NCI-H82 treated with DMSO at 0.1 percent for 48 hours (cell line): ENCODE results near the gene ARHGAP10.
A peak's percentile ranks its signal among the peaks of the same experiment; 100 is the strongest.

ENCODE experiments used
- DNase-seq: peaks from one replicate; lab custom pipeline; 2025; ENCODE audit not compliant: unreplicated experiment; lab: John Stamatoyannopoulos, UW

ARHGAP10 gene

DNA sequence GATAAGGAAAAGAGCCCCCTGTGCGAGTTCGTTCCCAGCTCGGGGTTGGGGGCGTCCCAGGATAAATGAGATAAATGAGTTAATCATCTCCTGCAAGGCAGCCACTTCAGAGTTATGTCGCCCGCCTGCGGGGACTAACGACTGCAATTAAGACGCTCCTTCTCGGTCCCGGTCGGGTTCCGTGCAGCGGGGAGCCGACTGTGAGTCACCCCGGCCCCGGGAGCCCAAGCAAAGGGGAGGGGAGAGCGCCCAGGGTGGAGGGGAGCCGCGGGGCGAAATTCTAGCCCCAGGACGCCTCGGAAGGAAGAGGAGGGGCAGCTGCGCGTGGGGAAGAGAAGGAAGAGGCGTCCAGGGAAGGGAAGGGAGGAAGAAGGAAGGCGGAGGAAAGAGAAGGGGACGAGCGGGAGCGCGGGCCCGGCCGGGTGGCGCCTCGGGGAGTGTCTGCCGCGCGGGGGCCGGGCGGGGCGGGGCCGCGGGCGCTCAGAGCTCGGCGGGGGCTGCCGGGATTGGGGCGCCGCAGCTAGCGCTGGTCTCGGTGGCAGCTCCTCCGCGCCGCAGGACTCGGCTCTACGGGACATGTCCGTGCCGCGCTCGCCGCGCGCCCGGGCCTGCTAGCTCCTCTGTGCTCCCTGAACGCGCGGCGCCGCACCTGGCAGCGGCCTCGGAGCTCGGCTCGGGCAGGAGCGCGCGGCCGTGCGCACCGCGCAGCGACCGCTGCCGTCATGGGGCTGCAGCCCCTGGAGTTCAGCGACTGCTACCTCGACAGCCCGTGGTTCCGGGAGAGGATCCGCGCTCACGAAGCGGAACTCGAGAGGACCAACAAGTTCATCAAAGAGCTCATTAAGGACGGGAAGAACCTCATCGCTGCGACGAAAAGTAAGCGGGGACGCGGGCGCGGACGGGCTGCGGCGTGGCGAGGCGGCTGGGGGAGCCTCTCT is at the start of gene ARHGAP10:
ARHGAP10 (plus strand) TSS at position 509 of the 938 bp plus-strand sequence; CDS start at position 723, 214 bp downstream.
- peak; percentile 14 for DNase-seq

DNA sequence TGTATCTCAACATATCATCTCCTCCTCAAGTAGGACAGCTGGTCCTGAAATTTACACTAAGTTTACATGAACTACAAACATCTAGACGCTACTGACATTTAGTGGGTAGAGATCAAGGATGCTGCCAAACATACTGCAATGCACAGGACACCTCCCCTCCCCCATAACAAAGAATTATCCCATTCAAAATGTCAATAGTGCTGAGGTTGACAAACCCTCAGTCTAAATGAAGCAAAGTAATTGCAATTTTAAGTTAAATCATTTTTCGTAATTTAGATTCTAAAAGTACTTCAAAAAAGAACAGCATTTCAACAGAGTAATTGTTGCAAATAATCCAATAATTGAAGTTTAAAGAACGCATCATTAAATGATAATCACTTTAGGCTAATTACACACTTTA is 49.1 kb upstream of the ARHGAP10 start:
- no peak for DNase-seq

GRCh38 chr4:147683188-147683591 is 48.7 kb upstream of the ARHGAP10 start:
- peak; percentile 1 for DNase-seq

GRCh38 chr4:147683717-147684700 is 47.9 kb upstream of the ARHGAP10 start, which contains the start of gene PRMT9:
Gene PRMT9 (minus strand): TSS chr4:147684163. CDS start chr4:147683987, 176 bp downstream.
- peak; percentile 41 for DNase-seq

DNA sequence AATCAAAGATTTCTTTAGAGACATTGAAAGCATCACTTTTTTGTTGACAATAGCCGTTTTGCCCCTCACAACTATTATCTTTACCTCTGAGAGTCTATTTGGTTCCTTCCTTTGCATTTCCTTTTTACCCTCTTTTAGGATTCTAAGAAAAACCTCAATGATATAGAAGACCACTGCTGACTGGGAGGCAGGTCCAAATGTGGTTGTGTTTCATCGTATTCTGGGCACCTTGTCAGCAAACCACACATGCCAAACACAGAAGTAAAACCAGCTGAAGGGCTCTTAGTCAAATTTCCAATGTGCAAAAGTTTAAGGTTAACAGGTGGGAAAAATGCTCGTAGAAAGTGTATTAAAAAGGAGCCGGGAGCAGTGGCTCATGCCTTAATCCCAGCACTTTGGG is 42.8 kb upstream of the ARHGAP10 start:
- DNase-seq, result no peak

- DNase-seq, result no peak
Observed at GRCh38 chr4:147691820-147692219, 40.1 kb upstream of the ARHGAP10 start.

DNA sequence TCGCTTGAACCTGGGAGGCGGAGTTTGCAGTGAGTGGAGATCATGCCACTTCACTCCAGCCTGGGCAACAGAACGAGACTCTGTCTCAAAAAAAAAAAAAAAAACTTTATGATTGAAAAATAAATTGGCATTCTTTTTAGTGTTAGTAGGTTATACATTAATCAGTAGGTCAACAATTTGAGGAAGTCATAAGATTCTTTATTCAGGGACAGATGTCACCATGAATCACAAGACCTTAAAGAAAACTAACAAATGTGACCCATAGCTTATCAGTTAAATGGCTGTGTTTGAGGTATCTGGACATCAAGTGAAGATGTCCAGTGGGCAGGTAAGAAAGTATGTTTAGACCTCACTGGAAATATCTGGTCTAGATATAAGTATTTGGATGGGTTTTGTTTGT is 38.7 kb upstream of the ARHGAP10 start:
- DNase-seq, result no peak

GRCh38 chr4:147696866-147697265 is 35.0 kb upstream of the ARHGAP10 start:
- DNase-seq, result no peak

GRCh38 chr4:147704846-147705245 is 27.0 kb upstream of the ARHGAP10 start:
- DNase-seq, result no peak

- peak; percentile 9 for DNase-seq
Observed at GRCh38 chr4:147707892-147708672, 23.8 kb upstream of the ARHGAP10 start.

GRCh38 chr4:147709999-147710398 is 21.9 kb upstream of the ARHGAP10 start:
- no peak for DNase-seq

DNA sequence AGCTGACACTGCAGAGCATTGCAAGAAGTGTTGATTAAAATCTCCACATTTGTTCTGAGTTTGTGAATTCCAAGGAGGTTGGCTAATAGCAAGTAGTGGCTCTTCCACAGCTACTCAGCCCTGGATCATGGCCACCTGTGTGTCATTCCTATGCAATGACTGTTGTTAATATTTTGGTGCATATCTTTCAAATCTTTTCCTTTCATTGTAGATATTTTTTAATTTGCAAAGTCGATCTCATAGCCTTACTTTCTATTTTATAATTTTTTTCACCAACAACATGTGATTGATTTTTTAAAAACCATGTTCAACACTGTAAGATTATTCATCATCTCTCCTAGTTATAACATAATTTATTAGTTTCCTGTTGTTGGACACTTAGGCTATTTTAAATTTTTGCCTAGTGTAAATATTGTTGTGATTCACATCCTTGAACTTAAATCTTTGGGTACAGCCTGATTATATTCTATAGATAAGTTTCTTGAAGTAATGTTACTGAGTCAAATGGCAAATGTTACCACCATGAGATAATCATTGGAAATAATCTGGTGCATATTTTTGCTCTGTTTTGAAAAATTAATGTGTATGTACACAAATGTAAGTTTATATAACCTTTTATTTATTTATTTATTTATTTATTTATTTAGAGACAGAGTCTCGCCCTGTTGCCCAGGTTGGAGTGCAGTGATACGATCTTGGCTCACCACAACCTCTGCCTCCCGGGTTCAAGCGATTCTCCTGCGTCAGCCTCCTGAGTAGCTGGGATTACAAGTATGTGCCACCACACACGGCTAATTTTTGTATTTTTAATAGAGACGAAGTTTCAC is 17.1 kb upstream of the ARHGAP10 start:
- no peak for DNase-seq

GRCh38 chr4:147717878-147718277 is 14.0 kb upstream of the ARHGAP10 start:
- no peak for DNase-seq

DNA sequence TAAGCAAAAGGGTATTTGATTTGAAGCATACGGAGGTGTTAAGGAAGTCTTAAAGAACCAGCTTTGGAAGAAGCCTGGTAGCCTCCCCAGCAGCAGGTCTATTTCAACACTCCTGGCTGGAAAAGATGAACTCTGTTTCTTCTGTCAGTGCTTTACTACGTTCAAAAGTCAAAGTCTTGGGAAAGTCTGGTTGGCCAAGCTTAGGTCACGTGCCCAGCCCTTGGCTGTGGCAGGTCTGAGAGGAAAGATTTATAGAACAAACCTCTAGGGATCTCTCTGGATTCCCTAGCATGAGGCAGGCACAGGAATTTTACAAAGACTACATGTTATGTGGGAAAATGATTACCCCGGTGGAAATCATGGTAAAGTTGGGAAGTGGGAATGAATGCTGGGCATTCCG is 8.6 kb upstream of the ARHGAP10 start:
- DNase-seq, result no peak

- DNase-seq, result no peak
Observed at GRCh38 chr4:147724468-147725201, 7.3 kb upstream of the ARHGAP10 start.

DNA sequence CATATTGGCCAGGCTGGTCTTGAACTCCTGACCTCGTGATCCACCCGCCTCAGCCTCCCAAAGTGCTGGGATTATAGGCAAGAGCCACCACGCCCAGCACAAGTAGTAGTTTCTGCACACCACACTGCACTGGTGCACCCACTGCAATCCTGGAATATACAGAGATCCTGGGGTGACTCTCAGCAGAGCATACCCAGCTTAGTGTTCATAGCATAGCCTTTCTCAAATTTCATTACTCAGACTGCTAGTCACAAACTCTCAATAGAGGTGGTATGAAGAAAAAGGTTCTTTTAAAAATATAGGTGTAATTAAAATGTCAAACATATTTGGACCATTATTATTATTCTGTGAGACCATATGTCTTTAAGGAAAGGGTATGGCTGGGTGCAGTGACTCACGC is 6.2 kb upstream of the ARHGAP10 start:
- DNase-seq, result no peak

GRCh38 chr4:147727476-147728028 is 4.3 kb upstream of the ARHGAP10 start:
- DNase-seq, result no peak

GRCh38 chr4:147730333-147730732 is 1.6 kb upstream of the ARHGAP10 start:
- DNase-seq, result no peak
